ENCODE data around the gene L2HGDH. TPM values are rescaled to one million over a fixed set of nuclear protein-coding genes. Genes with fewer than 3 reads are reported as not detected.
"Not testable (repeated sequence)": the region's sequence is repeated elsewhere in the genome, so short reads cannot be mapped to it uniquely, and the experiment has no call there.

The L2HGDH gene
- total RNA-seq, 4 donors from 2014 or later, result 8.6 to 13.4 (median 10.9) TPM

DNA sequence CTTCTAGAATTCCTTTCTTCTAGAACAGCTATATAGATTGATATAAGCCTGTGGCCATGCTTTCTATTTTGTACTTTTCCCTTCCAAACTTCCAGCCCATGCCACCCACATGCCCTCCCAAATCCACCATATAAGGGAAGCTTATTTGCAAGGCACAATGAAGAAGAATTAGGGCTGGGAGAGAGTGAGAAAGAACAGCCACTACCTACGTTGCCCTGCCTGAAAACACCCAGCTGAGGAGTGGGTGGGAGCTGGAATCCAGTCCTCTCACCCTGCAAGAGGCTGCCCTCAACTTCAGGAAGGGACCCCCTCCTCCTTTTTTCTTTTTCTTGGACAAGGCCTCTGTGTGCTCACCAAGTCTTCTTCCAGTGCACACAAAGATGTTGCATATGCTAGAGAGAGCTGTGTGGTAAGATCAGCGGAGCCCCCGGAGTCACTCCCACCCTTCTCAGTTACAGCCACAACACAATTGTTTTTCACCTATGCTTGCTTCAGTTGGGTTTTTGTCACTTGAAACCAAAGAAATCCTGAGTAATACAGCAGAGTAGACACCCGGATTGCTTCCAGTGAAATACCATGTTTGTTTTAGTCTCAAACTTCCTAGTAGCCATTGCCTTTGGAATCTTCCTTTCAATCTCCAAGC, 45.8 kb upstream of the L2HGDH start:
- ATAC-seq (no peak), DNase-seq (no peak)
- Histone ChIP-seq H3K27ac (no peak overlapping the region), H3K9me3 (no peaks in the 10 kb centered on the region), H3K27me3 (no peaks in the 10 kb centered on the region), H3K4me1 (no peaks in the 10 kb centered on the region), H3K36me3 (no peaks in the 10 kb centered on the region), H3K4me3 (no peak overlapping the region)
- in situ Hi-C loops (cut with MboI; ENCODE audit: low sequenced_read_pairs in 4 of 4), result no loop called here
- intact Hi-C loops (cut with DNase I; ENCODE audit: low total_unique reads), result no loop called here
- TF ChIP-seq POLR2A (IDR thresholded peaks at IDR 0.05) (no peak), CTCF (IDR thresholded peaks at IDR 0.05 in 4 of 5, conservative IDR thresholded peaks at IDR 0.05 in 1 of 5) (no peak)

- intact Hi-C loops (cut with DNase I; ENCODE audit: low total_unique reads), result no loop called here
- ATAC-seq (no peak), DNase-seq (no peak)
- H3K36me3 ChIP-seq, result no peaks in the 10 kb centered on the region
- H3K9me3 ChIP-seq, result no peaks in the 10 kb centered on the region
- no peak overlapping the region for H3K4me3 ChIP-seq
- H3K27me3 ChIP-seq, result no peaks in the 10 kb centered on the region
- TF ChIP-seq POLR2A (IDR thresholded peaks at IDR 0.05) (no peak), CTCF (IDR thresholded peaks at IDR 0.05 in 4 of 5, conservative IDR thresholded peaks at IDR 0.05 in 1 of 5) (no peak)
- H3K4me1 ChIP-seq, result no peaks in the 10 kb centered on the region
- H3K27ac ChIP-seq, result no peak overlapping the region
- in situ Hi-C loops (cut with MboI; ENCODE audit: low sequenced_read_pairs in 4 of 4), result no loop called here
Measured at GRCh38 chr14:50357124-50357523, 45.1 kb upstream of the L2HGDH start.

- in situ Hi-C loops (cut with MboI; ENCODE audit: low sequenced_read_pairs in 4 of 4); ATAC-seq; H3K9me3 ChIP-seq; DNase-seq; H3K27ac ChIP-seq; H3K36me3 ChIP-seq; H3K4me1 ChIP-seq; H3K27me3 ChIP-seq; intact Hi-C loops (cut with DNase I; ENCODE audit: low total_unique reads); H3K4me3 ChIP-seq: not testable (repeated sequence)
Measured at GRCh38 chr14:50356283-50356682, 44.3 kb upstream of the L2HGDH start.

DNA sequence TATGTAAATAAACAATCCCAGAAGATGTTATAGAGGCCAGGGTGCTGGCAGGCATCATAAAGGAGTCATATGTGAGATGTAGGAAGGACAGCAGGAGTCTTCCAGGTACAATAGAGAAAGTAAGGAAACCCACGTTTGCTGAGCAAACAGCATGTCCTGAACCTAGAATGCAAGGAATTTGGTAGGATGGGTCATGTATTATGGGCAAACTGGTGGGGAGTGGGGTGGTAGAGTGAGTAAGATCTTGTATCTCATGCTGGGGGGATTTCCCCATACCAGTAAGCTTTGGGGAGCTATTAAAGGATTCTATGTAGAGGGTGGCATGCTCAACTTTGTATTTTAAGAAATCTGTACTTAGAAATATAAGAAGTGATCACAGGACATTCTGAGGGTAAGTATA, 43.7 kb upstream of the L2HGDH start:
- TF ChIP-seq CTCF (IDR thresholded peaks at IDR 0.05 in 4 of 5, conservative IDR thresholded peaks at IDR 0.05 in 1 of 5), result no peak
- no peak for TF ChIP-seq POLR2A (IDR thresholded peaks at IDR 0.05)
- no peak for DNase-seq
- ATAC-seq, result no peak
- Histone ChIP-seq H3K4me1 (no peaks in the 10 kb centered on the region), H3K4me3 (no peak overlapping the region), H3K27ac (no peak overlapping the region), H3K9me3 (no peaks in the 10 kb centered on the region), H3K27me3 (no peaks in the 10 kb centered on the region), H3K36me3 (no peaks in the 10 kb centered on the region)
- in situ Hi-C loops (cut with MboI; ENCODE audit: low sequenced_read_pairs in 4 of 4), result no loop called here
- intact Hi-C loops (cut with DNase I; ENCODE audit: low total_unique reads), result no loop called here

DNA sequence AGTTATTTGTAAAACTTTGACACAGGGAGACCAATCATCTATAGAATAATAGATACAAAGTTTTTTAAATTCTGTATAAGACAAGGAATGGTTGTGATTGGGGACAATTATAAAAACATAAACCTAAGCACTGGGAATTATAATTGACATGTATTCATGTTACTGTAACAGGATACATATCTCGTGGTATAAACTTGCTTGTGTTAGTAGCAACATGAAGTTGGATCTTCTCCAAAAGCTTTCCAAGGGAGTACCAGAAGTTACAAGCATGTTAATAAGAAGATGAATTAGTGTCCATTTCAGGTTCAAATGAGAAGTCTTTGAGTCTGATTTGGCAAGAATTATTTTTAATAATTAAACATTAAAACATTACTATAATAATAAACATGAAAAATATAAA, 42.5 kb upstream of the L2HGDH start:
- DNase-seq (no peak), ATAC-seq (no peak)
- H3K4me1 ChIP-seq, result no peaks in the 10 kb centered on the region
- no peak overlapping the region for H3K27ac ChIP-seq
- TF ChIP-seq CTCF (IDR thresholded peaks at IDR 0.05 in 4 of 5, conservative IDR thresholded peaks at IDR 0.05 in 1 of 5) (no peak), POLR2A (IDR thresholded peaks at IDR 0.05) (no peak)
- in situ Hi-C loops (cut with MboI; ENCODE audit: low sequenced_read_pairs in 4 of 4), result no loop called here
- intact Hi-C loops (cut with DNase I; ENCODE audit: low total_unique reads), result no loop called here
- no peaks in the 10 kb centered on the region for H3K36me3 ChIP-seq
- no peaks in the 10 kb centered on the region for H3K27me3 ChIP-seq
- no peak overlapping the region for H3K4me3 ChIP-seq
- no peaks in the 10 kb centered on the region for H3K9me3 ChIP-seq

Measured in gastrocnemius medialis (tissue), 4 donors.